RWPE1 (cell line): ENCODE measurements around the gene SLC35F3.

Source experiments
- CTCF ChIA-PET: fragments of 350-600 bp; sonication (Branson Sonifier 250); formaldehyde crosslinking; extraction: SDS; loops from one replicate; lab custom pipeline; 2021; lab: Yijun Ruan, JAX
- POLR2A ChIA-PET: fragments of 400-600 bp; formaldehyde crosslinking; extraction: SDS; loops from one replicate; lab custom pipeline; 2020; ENCODE audit warnings: antibody characterized with exemption; ENCODE audit not compliant: low non-redundant PET; lab: Yijun Ruan, JAX
- DNase-seq: peaks from one replicate; pipeline ENCODE4 v3.0.0; 2012; ENCODE audit warnings: low spot score
- H3K27ac ChIP-seq: fragments of 450-650 bp; 2 replicates; pipeline ENCODE4 v1.5.1; 2017
- TF ChIP-seq, protein P1 (sequence below): fragments of 450-650 bp; conservative IDR thresholded peaks from 2 replicates; pipeline ENCODE4 v1.5.1; 2017; ENCODE audit warnings: low read depth, mild to moderate bottlenecking

SLC35F3 gene

DNA sequence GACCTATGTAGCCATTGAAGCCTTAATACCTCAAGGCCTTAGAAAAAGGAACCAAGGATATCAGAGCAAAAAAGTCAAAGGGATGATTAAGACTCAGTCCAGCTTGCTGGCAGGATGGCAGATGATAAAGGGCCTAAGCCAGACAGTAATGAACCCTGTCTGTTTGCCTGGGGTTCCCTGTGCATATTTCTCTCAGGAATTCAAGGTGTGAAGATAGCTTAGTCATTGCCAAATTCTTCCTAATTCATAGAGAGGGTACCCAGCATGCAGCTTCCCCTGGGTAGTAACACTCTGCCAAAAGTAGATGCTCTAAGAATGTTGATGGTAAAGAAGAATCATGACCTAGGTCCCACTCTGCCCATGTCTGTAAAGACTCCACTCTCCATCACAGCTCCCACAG is 258.2 kb downstream of the SLC35F3 start:
- TF ChIP-seq, protein P1, sequence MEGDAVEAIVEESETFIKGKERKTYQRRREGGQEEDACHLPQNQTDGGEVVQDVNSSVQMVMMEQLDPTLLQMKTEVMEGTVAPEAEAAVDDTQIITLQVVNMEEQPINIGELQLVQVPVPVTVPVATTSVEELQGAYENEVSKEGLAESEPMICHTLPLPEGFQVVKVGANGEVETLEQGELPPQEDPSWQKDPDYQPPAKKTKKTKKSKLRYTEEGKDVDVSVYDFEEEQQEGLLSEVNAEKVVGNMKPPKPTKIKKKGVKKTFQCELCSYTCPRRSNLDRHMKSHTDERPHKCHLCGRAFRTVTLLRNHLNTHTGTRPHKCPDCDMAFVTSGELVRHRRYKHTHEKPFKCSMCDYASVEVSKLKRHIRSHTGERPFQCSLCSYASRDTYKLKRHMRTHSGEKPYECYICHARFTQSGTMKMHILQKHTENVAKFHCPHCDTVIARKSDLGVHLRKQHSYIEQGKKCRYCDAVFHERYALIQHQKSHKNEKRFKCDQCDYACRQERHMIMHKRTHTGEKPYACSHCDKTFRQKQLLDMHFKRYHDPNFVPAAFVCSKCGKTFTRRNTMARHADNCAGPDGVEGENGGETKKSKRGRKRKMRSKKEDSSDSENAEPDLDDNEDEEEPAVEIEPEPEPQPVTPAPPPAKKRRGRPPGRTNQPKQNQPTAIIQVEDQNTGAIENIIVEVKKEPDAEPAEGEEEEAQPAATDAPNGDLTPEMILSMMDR, result no peak
- ChIA-PET CTCF (interaction anchor here (0.6 to 1.0 kb wide), 2 partner anchors 109 to 164 kb away, joined by 3 to 6 read pairs; no protein-coding TSS in a partner anchor), POLR2A (interaction anchor here (0.7 kb wide), 1 partner anchor 13 kb away, joined by 3 read pairs; no protein-coding TSS in a partner anchor)
- DNase-seq, result no peak
- no peak overlapping the region for H3K27ac ChIP-seq

DNA sequence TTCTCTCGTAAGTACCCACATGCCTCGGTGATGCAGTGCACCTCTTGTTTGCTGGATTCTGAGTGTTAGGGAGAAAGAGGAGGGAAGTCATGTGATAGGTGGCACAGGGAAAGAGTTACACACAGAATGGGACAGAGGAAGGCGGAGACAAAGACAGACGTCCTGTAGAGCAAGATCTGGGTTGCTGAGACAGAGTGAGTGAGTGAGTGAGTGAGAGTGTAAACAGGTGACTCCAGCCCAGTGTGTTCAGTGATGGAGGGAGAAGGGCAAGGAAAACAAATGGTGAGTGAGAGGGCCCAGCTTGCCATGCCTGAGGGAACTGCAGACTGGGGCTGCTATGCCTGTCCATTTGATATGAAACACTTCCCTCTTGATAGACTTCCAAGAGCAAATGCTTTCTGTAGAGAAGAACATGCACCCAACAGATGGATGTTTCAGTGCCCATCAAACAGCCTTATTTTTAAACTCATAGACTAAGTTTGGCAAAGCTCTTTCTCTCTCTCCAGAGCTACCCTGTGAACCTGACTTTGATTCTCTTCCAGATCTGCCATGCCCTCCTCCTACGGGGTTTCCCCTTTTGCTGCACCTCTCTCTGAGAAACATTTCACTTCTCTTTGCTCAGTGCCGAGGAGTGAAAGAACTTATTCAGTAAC is 258.9 kb downstream of the SLC35F3 start:
- H3K27ac ChIP-seq, result no peak overlapping the region
- TF ChIP-seq, protein P1, result no peak
- CTCF ChIA-PET, result interaction anchor here (1.0 kb wide), 1 partner anchor 163 kb away, joined by 3 read pairs; no protein-coding TSS in a partner anchor
- POLR2A ChIA-PET, result no interaction called here
- no peak for DNase-seq

DNA sequence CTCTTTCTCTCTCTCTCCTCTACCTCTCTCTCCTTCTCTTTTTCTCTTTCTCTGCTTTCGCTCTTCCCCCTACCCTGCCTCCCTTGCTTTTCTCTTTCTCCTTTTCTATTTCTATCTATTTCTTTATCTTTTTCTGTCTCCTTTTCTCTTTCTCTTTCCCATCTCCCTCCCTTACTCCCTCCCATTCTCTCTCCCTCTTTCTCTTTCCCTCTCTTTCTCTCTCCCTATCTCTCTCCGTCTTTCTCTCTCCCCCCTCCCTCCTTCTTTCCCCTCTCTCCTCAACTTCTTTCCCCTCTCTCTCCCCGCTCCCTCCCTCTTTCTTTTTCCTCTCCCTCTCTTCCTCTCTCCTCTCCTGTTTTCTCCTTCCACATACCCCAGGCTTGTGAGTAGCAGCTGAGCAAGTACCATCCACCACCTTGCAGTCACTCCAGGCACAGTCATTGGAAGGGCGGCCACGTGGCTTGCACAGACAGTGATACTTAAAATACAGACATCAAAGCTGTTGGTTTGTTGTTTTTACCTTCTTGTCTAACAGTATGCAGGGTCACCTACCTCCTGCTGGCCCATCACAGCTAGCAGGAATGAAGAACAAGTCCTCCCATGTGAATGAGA is 259.7 kb downstream of the SLC35F3 start:
- no peak overlapping the region for H3K27ac ChIP-seq
- ChIA-PET POLR2A (no interaction called here), CTCF (interaction anchor here (0.5 to 0.7 kb wide), 2 partner anchors 118 to 150 kb away, joined by 3 to 4 read pairs; no protein-coding TSS in a partner anchor)
- no peak for DNase-seq
- TF ChIP-seq, protein P1, result no peak

DNA sequence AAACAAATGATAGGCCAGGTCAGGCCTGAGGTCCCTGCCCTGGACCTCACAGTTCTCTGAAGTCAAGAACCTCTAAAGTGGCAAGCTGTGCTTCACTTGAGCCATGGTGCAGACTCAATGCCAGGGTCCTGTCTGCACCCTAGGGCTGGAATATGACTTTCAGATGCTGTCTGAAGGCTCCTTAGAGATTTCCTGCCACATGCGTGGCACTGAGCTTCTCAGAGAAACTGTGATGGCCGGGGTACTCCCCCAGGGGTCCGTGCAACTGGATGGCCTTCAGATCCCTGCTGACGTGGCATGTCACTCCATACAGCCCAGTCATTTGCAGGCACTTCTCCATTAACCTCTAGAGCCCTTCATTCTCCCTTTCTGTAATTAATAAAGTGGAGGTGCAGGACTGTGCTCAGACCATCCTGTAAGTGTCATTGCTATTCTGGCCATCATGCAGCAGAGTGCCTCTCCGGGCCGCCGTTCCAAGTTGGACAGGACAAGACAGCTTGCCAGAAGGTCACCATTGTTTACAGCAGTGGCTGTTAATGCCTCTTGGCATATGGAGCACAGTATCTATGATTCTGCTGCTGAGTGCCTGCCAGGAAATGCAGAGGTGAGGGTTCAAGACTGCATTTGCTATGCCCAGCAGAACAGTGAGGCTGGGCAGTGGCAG is 263.7 kb downstream of the SLC35F3 start:
- no peak overlapping the region for H3K27ac ChIP-seq
- CTCF ChIA-PET, result interaction anchor here (1.1 kb wide), 1 partner anchor 142 kb away, joined by 6 read pairs; no protein-coding TSS in a partner anchor
- POLR2A ChIA-PET, result no interaction called here

DNA sequence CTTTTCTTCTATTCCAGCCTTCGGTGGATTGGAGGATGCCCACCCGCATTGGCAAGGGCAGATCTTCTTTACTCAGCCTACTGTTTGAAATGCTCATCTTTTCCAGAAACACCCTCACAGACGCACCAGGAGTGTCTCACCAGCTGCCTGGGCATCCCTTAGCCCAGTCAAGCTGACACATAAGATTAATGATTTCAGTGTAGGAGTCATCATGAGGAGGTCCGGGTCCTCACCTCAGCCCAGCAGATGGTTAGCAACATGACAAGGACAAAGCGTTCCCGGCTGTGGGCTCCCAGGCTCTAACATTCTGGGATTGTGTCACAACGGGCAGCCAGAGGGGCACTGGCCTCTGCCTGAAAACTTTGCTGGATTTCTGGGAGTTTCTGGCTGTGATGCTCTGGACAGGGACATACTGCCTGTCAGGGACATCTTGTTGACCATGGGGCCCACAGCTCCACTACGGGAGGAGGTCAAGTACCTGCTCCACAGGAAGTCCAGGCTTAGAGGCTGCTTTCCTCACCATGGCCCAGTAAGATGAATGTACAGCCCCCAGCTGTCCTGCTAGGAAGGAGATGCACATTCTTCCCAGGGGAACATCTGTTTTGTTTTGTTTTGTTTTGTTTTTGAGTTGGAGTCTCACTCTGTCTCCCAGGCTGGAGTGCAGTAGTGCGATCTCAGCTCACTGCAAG is 264.8 kb downstream of the SLC35F3 start:
- no peak overlapping the region for H3K27ac ChIP-seq
- ChIA-PET POLR2A (no interaction called here), CTCF (no interaction called here)
- TF ChIP-seq, protein P1, result no peak
- no peak for DNase-seq

More for the DNA sequence above, 263.7 kb downstream of the SLC35F3 start:
- DNase-seq, result no peak
- TF ChIP-seq, protein P1, result no peak

DNA sequence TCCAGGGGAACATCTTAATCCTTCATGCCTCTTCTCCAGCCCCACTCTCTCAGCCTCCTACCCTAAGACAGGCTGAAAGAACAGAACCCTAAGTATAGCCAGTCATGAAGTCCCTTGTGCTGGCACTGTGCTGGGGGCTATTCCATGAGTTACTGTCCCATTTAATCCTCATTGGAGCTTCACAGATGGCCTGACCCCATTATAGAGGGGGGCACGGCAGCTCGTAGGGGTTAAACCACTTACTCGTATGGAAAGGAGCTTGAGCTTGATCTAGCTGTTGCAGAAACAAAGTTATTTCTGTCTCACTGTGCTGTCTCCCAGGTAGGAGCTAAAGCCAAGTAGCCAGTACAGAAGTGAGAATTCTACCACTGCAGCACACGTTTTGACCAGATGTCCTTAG is 265.6 kb downstream of the SLC35F3 start:
- ChIA-PET CTCF (no interaction called here), POLR2A (no interaction called here)
- H3K27ac ChIP-seq, result no peak overlapping the region
- no peak for DNase-seq
- TF ChIP-seq, protein P1, result no peak
